ENCODE measurements around the gene SNX20. TPM values are rescaled to one million over a fixed set of nuclear protein-coding genes. Genes with fewer than 3 reads are reported as not detected.

Gene SNX20
- total RNA-seq, 4 donors from 2014 or later = 0.20 to 4.3 (median 2.6) TPM

DNA sequence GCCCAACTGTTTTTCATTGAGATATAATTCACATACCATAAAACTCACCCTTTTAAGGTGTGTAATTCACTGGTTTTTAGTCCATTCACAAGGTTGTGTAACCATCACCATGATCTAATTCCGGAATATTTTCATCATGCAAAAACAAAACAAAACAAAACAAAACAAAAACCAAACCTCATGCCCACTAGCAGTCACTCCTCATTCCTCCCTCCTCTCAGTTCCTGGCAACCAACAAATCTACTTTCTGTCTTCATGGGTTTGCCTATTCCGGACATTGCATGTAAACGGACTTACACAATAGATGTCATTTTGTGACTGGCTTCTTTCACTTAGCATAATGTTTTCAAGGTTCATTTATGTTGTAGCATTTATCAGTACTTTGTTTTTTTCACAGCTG lies 7.8 kb upstream of the SNX20 start:
- Histone ChIP-seq H3K36me3 (no peaks in the 10 kb centered on the region), H3K4me3 (no peak overlapping the region), H3K27ac (no peak overlapping the region), H3K4me1 (peaks cover 0 to 11% (median 4%) of the 10 kb centered on the region in 4 donors), H3K27me3 (no peaks in the 10 kb centered on the region), H3K9me3 (no peaks in the 10 kb centered on the region)
- intact Hi-C loops (cut with DNase I; ENCODE audit: low total_unique reads) = no loop called here
- in situ Hi-C loops (cut with MboI; ENCODE audit: low pct_ligation_motif_present in 1 of 4, low pct_unique_long_range_greater_than_20kb in 1 of 4, low sequenced_read_pairs in 3 of 4) = no loop called here
- WGBS, 2 donors (ENCODE audit: low coverage in 1 of 2) = 50 to 66% methylated on average over 3 of the region's 3 CpGs
- no peak for DNase-seq
- no peak for TF ChIP-seq POLR2AphosphoS5 (IDR thresholded peaks at IDR 0.05)
- TF ChIP-seq EP300 (IDR thresholded peaks at IDR 0.05; ENCODE audit: low read depth) = no peak

DNA sequence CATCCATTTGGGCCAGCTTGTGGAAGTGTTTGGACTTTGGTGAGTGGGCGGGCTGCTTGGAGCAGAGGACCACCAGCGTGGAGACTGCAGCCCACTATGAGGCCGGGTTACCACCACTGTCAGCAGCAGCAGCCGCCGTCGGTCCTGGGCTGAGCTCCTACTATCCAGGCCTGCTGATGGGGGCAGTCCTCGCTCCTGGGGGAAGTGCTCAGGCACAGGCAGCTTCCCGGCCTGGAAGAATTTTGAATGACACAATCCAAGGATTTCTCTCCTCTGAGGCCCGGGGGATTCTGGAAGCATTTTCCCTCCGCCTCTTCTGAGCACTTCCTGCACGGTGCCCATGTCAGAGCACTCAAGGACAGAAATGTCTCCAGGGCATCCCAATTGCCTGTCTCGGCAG lies 7.0 kb upstream of the SNX20 start:
- Histone ChIP-seq H3K9me3 (no peaks in the 10 kb centered on the region), H3K36me3 (no peaks in the 10 kb centered on the region), H3K4me3 (no peak overlapping the region), H3K4me1 (peaks cover 0 to 9% (median 0%) of the 10 kb centered on the region in 4 donors), H3K27me3 (no peaks in the 10 kb centered on the region), H3K27ac (no peak overlapping the region)
- WGBS, 2 donors (ENCODE audit: low coverage in 1 of 2) = 80 to 83% methylated on average over 3 to 12 of the region's 12 CpGs
- TF ChIP-seq EP300 (IDR thresholded peaks at IDR 0.05; ENCODE audit: low read depth) = no peak
- TF ChIP-seq POLR2A (IDR thresholded peaks at IDR 0.05) = no peak
- no peak for TF ChIP-seq POLR2AphosphoS5 (IDR thresholded peaks at IDR 0.05)
- TF ChIP-seq, protein P1, sequence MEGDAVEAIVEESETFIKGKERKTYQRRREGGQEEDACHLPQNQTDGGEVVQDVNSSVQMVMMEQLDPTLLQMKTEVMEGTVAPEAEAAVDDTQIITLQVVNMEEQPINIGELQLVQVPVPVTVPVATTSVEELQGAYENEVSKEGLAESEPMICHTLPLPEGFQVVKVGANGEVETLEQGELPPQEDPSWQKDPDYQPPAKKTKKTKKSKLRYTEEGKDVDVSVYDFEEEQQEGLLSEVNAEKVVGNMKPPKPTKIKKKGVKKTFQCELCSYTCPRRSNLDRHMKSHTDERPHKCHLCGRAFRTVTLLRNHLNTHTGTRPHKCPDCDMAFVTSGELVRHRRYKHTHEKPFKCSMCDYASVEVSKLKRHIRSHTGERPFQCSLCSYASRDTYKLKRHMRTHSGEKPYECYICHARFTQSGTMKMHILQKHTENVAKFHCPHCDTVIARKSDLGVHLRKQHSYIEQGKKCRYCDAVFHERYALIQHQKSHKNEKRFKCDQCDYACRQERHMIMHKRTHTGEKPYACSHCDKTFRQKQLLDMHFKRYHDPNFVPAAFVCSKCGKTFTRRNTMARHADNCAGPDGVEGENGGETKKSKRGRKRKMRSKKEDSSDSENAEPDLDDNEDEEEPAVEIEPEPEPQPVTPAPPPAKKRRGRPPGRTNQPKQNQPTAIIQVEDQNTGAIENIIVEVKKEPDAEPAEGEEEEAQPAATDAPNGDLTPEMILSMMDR (IDR thresholded peaks at IDR 0.05) = no peak
- in situ Hi-C loops (cut with MboI; ENCODE audit: low pct_ligation_motif_present in 1 of 4, low pct_unique_long_range_greater_than_20kb in 1 of 4, low sequenced_read_pairs in 3 of 4) = no loop called here
- no peak for DNase-seq
- intact Hi-C loops (cut with DNase I; ENCODE audit: low total_unique reads) = no loop called here

DNA sequence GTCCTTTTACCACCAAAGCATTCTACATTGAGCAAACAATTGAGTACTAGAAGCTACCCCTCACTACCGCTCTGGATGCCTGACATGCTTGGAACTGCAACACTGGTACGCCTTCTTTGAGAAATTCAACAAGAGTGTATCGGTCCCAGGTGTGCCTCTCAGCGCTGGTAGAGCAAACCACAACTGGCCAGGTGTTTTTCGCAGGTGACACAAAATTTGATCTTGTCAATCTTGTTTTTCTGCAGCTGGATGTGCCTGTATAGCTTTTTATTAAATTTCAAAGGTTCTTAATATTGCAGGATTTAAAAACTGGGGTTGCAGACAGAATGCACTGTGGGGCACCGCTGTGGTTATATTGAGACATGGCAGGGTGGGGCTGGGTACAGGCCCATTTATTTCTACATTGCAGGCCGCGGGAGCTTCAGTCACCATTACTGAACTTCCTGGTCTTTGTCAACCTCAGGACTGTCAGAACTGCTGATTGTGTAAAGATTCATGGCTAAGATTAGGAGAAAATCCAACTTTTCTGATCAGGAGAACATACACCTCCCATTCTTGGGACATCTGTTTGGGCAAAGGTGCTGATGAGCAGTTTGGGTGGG lies 4.5 kb upstream of the SNX20 start:
- Histone ChIP-seq H3K27ac (peak overlapping the region in 3 of 4 donors; percentile 15 to 61 (median 31)), H3K4me1 (peaks cover 0 to 9% (median 0%) of the 10 kb centered on the region in 4 donors), H3K27me3 (no peaks in the 10 kb centered on the region), H3K4me3 (no peak overlapping the region), H3K36me3 (no peaks in the 10 kb centered on the region), H3K9me3 (no peaks in the 10 kb centered on the region)
- intact Hi-C loops (cut with DNase I; ENCODE audit: low total_unique reads) = no loop called here
- DNase-seq = no peak
- TF ChIP-seq, protein P1 (IDR thresholded peaks at IDR 0.05) = no peak
- 64 to 77% methylated on average over 8 of the region's 8 CpGs for whole genome bisulfite sequencing, 2 donors (ENCODE audit: low coverage in 1 of 2)
- in situ Hi-C loops (cut with MboI; ENCODE audit: low pct_ligation_motif_present in 1 of 4, low pct_unique_long_range_greater_than_20kb in 1 of 4, low sequenced_read_pairs in 3 of 4) = no loop called here

- TF ChIP-seq EP300 (IDR thresholded peaks at IDR 0.05; ENCODE audit: low read depth) (no peak), POLR2A (IDR thresholded peaks at IDR 0.05) (no peak), POLR2AphosphoS5 (IDR thresholded peaks at IDR 0.05) (no peak)
- TF ChIP-seq, protein P1 (IDR thresholded peaks at IDR 0.05) = no peak
- intact Hi-C loops (cut with DNase I; ENCODE audit: low total_unique reads) (no loop called here), in situ Hi-C loops (cut with MboI; ENCODE audit: low pct_ligation_motif_present in 1 of 4, low pct_unique_long_range_greater_than_20kb in 1 of 4, low sequenced_read_pairs in 3 of 4) (no loop called here)
- no peak for DNase-seq
- no peaks in the 10 kb centered on the region for H3K36me3 ChIP-seq
- WGBS, 2 donors (ENCODE audit: low coverage in 1 of 2) = 62 to 76% methylated on average over 6 to 11 of the region's 11 CpGs
- H3K27me3 ChIP-seq = no peaks in the 10 kb centered on the region
- no peaks in the 10 kb centered on the region for H3K9me3 ChIP-seq
- no peak overlapping the region for H3K4me3 ChIP-seq
- H3K4me1 ChIP-seq = peaks cover 0 to 9% (median 0%) of the 10 kb centered on the region in 4 donors
- peak overlapping the region; percentile 10 to 61 (median 23) for H3K27ac ChIP-seq
Observed at GRCh38 chr16:50684823-50685461, 3.8 kb upstream of the SNX20 start.

All from transverse colon (tissue), 4 donors.